Measurements from ENCODE around the gene CHTF8. TPM values are rescaled to one million over a fixed set of nuclear protein-coding genes. Genes with fewer than 3 reads are reported as not detected.
"Not testable (repeated sequence)": the region's sequence is repeated elsewhere in the genome, so short reads cannot be mapped to it uniquely, and the experiment has no call there.

CHTF8 gene
- total RNA-seq, 1 donor from 2014 or later: 65.1 TPM

- DNase-seq (ENCODE audit: low spot score) (no peak), ATAC-seq (no peak)
- intact Hi-C loops (cut with DNase I): no loop called here
Observed at GRCh38 chr16:69141936-69142335, 9.5 kb upstream of the CHTF8 start.

- intact Hi-C loops (cut with DNase I): no loop called here
- no peak for DNase-seq (ENCODE audit: low spot score)
Observed at GRCh38 chr16:69141014-69141413, 8.6 kb upstream of the CHTF8 start.

GRCh38 chr16:69139464-69139863, 7.1 kb upstream of the CHTF8 start:
- DNase-seq (ENCODE audit: low spot score); ATAC-seq; intact Hi-C loops (cut with DNase I): not testable (repeated sequence)

More at GRCh38 chr16:69141014-69141413, 8.6 kb upstream of the CHTF8 start:
- ATAC-seq: no peak

- intact Hi-C loops (cut with DNase I): no loop called here
- no peak for ATAC-seq
- no peak for DNase-seq (ENCODE audit: low spot score)
Observed at GRCh38 chr16:69138608-69139007, 6.2 kb upstream of the CHTF8 start.

- ATAC-seq (no peak), DNase-seq (ENCODE audit: low spot score) (no peak)
- intact Hi-C loops (cut with DNase I): no loop called here
Observed at GRCh38 chr16:69133373-69133954, 1.1 kb upstream of the CHTF8 start.

- intact Hi-C loops (cut with DNase I): no loop called here
- peak; percentile 82 for ATAC-seq
- peak; percentile 91 for DNase-seq (ENCODE audit: low spot score)
Observed at GRCh38 chr16:69131839-69132423, 457 bp downstream of the CHTF8 start.

- DNase-seq (ENCODE audit: low spot score): no peak
- intact Hi-C loops (cut with DNase I): no loop called here
- ATAC-seq: peak; percentile 10
Observed at GRCh38 chr16:69131167-69131838, 1.1 kb downstream of the CHTF8 start.

GRCh38 chr16:69130461-69130860, 1.9 kb downstream of the CHTF8 start:
- intact Hi-C loops (cut with DNase I): no loop called here
- DNase-seq (ENCODE audit: low spot score) (no peak), ATAC-seq (no peak)

GRCh38 chr16:69127966-69128510, 4.3 kb downstream of the CHTF8 start:
- DNase-seq (ENCODE audit: low spot score) (peak; percentile 47), ATAC-seq (no peak)
- intact Hi-C loops (cut with DNase I): loop anchor here (10.0 kb wide), 1 partner anchor 603 kb away; no protein-coding TSS in a partner anchor

GRCh38 chr16:69126801-69127200, 5.6 kb downstream of the CHTF8 start:
- intact Hi-C loops (cut with DNase I): loop anchor here (10.0 kb wide), 1 partner anchor 602 kb away; no protein-coding TSS in a partner anchor
- ATAC-seq: not testable (repeated sequence)

GRCh38 chr16:69126221-69126620, 6.2 kb downstream of the CHTF8 start:
- ATAC-seq (no peak), DNase-seq (ENCODE audit: low spot score) (no peak)
- intact Hi-C loops (cut with DNase I): loop anchor here (10.0 kb wide), 1 partner anchor 601 kb away; no protein-coding TSS in a partner anchor

More at GRCh38 chr16:69126801-69127200, 5.6 kb downstream of the CHTF8 start:
- DNase-seq (ENCODE audit: low spot score): peak; percentile 14

- not testable (repeated sequence) for DNase-seq (ENCODE audit: low spot score); ATAC-seq
- intact Hi-C loops (cut with DNase I): loop anchor here (10.0 kb wide), 1 partner anchor 600 kb away; no protein-coding TSS in a partner anchor
Observed at GRCh38 chr16:69124961-69125360, 7.4 kb downstream of the CHTF8 start.

- not testable (repeated sequence) for ATAC-seq; DNase-seq (ENCODE audit: low spot score)
- intact Hi-C loops (cut with DNase I): loop anchor here (10.0 kb wide), 1 partner anchor 600 kb away; no protein-coding TSS in a partner anchor
Observed at GRCh38 chr16:69124406-69124805, 8.0 kb downstream of the CHTF8 start.

GRCh38 chr16:69123910-69124309, 8.5 kb downstream of the CHTF8 start:
- no peak for DNase-seq (ENCODE audit: low spot score)
- no peak for ATAC-seq
- intact Hi-C loops (cut with DNase I): loop anchor here (10.0 kb wide), 1 partner anchor 599 kb away; no protein-coding TSS in a partner anchor

GRCh38 chr16:69120096-69120664, 12.2 kb downstream of the CHTF8 start:
- intact Hi-C loops (cut with DNase I): loop anchor here (10.0 kb wide), 1 partner anchor 595 kb away; no protein-coding TSS in a partner anchor
- peak; percentile 47 for DNase-seq (ENCODE audit: low spot score)
- no peak for ATAC-seq

GRCh38 chr16:69119536-69119935, 12.9 kb downstream of the CHTF8 start:
- no peak for ATAC-seq
- DNase-seq (ENCODE audit: low spot score): peak; percentile 42
- intact Hi-C loops (cut with DNase I): no loop called here

GRCh38 chr16:69118994-69119393, 13.4 kb downstream of the CHTF8 start:
- DNase-seq (ENCODE audit: low spot score) (peak; percentile 42), ATAC-seq (no peak)
- intact Hi-C loops (cut with DNase I): no loop called here

- ATAC-seq (no peak), DNase-seq (ENCODE audit: low spot score) (no peak)
- intact Hi-C loops (cut with DNase I): no loop called here
Observed at GRCh38 chr16:69118468-69118867, 13.9 kb downstream of the CHTF8 start.

- DNase-seq (ENCODE audit: low spot score) (peak; percentile 8), ATAC-seq (no peak)
- intact Hi-C loops (cut with DNase I): no loop called here
Observed at GRCh38 chr16:69116906-69117305, 15.5 kb downstream of the CHTF8 start.
